ENCODE measurements around the gene NR0B1.

Gene NR0B1

GRCh38 chrX:30309139-30309571, at the start of gene NR0B1:
TSS of gene NR0B1 (minus strand) at chrX:30309390. CDS start at chrX:30309363, 27 bp downstream.
- no peak for DNase-seq

- no peak for DNase-seq
Measured at GRCh38 chrX:30349946-30350345, 40.8 kb upstream of the NR0B1 start.

- DNase-seq = no peak
Measured at GRCh38 chrX:30343206-30343605, 34.0 kb upstream of the NR0B1 start.

GRCh38 chrX:30340753-30341152, 31.6 kb upstream of the NR0B1 start:
- no peak for DNase-seq

GRCh38 chrX:30327762-30328161, 18.6 kb upstream of the NR0B1 start:
- DNase-seq = no peak

GRCh38 chrX:30317308-30317707, 8.1 kb upstream of the NR0B1 start:
- no peak for DNase-seq

GRCh38 chrX:30313322-30313721, 4.1 kb upstream of the NR0B1 start:
- no peak for DNase-seq

GRCh38 chrX:30312858-30313257, 3.7 kb upstream of the NR0B1 start:
- no peak for DNase-seq

- DNase-seq = no peak
Measured at GRCh38 chrX:30310429-30311206, 1.4 kb upstream of the NR0B1 start.

- no peak for DNase-seq
Measured at GRCh38 chrX:30308263-30309138, 689 bp downstream of the NR0B1 start.

- no peak for DNase-seq
Measured at GRCh38 chrX:30307466-30307865, 1.7 kb downstream of the NR0B1 start.

GRCh38 chrX:30304866-30305265, 4.3 kb downstream of the NR0B1 start:
- DNase-seq = no peak

- DNase-seq = no peak
Measured at GRCh38 chrX:30302956-30303355, 6.2 kb downstream of the NR0B1 start.

- no peak for DNase-seq
Measured at GRCh38 chrX:30301963-30302362, 7.2 kb downstream of the NR0B1 start.

- no peak for DNase-seq
Measured at GRCh38 chrX:30301208-30301607, 8.0 kb downstream of the NR0B1 start.

- DNase-seq = no peak
Measured at GRCh38 chrX:30296408-30297254, 12.6 kb downstream of the NR0B1 start.

- no peak for DNase-seq
Measured at GRCh38 chrX:30283456-30284200, 25.6 kb downstream of the NR0B1 start.

GRCh38 chrX:30282527-30282926, 26.7 kb downstream of the NR0B1 start:
- no peak for DNase-seq

GRCh38 chrX:30280428-30280827, 28.8 kb downstream of the NR0B1 start:
- DNase-seq = no peak

GRCh38 chrX:30278365-30278764, 30.8 kb downstream of the NR0B1 start:
- DNase-seq = no peak

GRCh38 chrX:30275498-30275897, 33.7 kb downstream of the NR0B1 start:
- no peak for DNase-seq

GRCh38 chrX:30270639-30271038, 38.6 kb downstream of the NR0B1 start:
- no peak for DNase-seq

Measured in activated effector memory CD4-positive, alpha-beta T cell treated with anti-CD3 and anti-CD28 coated beads, Interleukin-2, amount 50 U/mL, for 16 hours (primary cell).